GM18508 (cell line): ENCODE results near the gene CLDN9.
A peak's percentile ranks its signal among the peaks of the same experiment; 100 is the strongest.

Experiments used
- ATAC-seq: cut with Tn5 transposase; IDR thresholded peaks from one replicate; pipeline ENCODE4 v1.9.1; 2021; ENCODE audit warnings: moderate number of reproducible peaks; ENCODE audit not compliant: insufficient read depth, unreplicated experiment

Gene CLDN9, protein sequence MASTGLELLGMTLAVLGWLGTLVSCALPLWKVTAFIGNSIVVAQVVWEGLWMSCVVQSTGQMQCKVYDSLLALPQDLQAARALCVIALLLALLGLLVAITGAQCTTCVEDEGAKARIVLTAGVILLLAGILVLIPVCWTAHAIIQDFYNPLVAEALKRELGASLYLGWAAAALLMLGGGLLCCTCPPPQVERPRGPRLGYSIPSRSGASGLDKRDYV

DNA sequence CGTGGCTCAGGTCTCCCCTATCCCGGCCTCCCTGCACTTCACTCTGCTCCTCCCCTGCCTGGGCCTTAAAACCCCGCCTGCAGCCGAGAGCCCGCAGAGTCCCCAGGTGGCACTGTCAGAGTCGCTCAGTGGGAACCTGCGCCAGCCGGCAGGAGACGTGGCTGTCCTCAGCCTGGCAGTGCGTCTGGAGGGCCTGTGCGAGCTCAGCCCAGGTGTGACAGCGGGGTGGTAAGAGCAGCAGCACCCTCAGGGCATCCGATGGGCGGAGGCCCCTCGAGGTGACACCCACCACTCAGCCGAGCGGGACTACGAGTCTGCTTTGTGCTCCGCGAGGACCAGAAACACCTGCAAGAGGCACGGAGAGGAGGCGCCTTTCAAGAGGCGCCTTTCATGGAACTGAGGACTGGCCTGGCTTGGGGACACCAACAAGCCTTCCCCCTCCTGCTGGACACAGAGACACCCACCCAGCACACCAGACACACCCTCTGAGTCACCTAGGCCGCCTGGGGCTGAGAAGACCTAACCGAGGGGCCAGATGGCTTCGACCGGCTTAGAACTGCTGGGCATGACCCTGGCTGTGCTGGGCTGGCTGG is at the start of gene CLDN9:
Gene CLDN9 (plus strand): TSS at position 96 of the 593 bp plus-strand sequence. CDS start 440 bp downstream, at position 536.
- no peak for ATAC-seq

DNA sequence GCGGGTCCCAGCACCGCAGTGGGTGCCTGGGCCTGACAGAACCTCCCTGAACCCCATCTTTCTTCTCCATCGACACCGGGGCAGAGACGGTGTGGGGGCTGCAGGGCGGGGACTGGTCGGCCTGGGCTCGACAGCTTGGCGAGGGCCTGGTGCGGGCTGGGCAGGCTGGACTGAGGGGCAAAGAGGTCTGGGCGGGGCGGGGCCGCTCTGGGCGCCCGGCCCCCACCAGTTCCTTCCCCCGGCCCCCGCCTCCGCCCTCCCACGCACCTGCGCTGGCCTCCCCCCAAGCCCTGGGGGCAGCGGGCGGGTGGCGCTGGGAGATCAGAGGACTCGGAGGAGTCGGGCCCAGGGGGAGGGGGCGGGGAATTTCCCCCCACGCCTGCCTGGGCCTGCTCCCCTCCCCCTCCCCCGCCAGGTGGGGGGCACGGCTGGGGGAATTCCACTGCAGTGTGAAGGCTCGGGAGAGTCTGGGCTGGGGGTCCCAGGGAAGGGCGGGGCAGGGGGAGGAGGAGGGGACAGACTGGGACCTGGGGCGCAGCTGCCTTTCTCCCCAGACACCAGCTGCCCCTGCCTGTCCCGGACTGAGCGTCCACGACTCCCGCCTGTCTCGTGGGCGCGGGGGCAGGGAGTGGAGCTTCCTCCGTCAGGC is 49.5 kb upstream of the CLDN9 start:
- ATAC-seq = no peak

DNA sequence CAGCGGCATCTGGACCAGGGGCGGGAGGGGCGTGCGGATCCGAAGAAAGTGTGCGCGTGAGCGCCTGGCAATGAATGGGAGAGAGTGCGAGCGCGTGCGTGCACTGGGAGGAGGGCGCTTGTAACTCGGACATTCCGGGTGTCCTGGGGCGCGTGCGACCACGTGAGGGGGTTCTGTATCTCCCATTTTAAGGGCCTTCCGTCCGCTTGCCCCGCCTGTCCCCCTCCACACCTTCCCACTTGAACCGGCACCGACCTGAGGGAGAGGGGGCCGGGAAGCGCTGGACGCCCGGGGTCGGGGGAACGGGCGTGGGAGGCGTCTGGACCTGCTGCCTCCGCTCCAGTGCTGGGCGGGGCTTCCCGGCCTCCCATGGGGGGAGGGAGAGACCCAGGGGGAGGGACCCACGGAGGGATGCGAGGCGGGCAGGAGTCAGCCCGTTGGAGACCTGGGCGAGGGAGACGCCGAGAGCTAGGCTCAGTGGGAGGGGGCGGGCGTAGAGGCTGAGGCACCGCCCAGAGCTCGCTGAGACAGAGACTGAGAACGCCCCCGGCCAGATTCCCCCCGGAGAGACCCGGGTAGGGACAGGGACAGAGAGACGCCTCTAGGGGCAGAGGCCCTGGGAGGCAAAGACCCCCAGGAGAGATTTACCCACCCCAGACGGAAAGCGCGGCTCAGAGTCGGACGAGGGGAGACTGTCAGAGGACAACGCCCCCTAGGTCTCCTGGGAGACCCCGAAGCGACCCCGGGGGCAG is 48.8 kb upstream of the CLDN9 start, which contains the start of gene KREMEN2:
Gene KREMEN2 (plus strand): TSS at position 553 of the 752 bp plus-strand sequence. CDS start 246 bp downstream, outside the sequence.
- ATAC-seq = no peak

DNA sequence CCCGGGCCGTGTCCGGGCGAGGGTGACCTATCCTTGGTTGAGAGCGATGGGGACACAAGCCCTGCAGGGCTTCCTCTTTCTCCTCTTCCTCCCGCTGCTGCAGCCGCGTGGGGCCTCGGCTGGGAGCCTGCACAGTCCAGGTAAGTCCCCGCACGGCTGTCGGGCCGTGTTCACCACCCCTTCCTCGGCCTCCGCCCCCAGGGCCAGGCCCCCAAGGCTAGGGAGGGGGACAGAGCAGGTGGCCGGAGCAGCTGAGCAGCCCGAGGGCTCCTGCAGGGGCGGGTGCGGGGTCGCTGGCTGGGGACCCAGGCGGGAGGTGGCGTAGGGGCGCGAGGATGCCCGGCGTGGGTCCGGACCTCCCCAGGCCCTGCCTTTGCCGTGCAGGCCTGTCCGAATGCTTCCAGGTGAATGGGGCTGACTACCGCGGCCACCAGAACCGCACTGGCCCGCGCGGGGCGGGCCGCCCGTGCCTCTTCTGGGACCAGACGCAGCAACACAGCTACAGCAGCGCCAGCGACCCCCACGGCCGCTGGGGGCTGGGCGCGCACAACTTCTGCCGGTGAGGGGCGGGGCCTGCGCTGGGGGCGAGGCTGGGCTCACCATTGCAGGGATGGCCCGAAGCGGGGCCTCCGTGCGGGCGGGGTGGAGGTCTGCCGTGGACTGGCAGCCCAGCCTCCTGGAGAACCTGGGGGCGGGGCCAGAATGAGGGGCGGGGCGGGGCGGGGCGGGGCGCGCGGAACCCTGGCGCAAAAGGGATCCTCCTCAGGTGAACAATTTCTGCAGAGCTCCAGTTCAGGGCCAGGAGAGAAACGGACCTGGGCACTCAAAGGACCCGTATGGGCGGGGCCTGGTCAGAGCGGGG is 48.0 kb upstream of the CLDN9 start:
- ATAC-seq = no peak

DNA sequence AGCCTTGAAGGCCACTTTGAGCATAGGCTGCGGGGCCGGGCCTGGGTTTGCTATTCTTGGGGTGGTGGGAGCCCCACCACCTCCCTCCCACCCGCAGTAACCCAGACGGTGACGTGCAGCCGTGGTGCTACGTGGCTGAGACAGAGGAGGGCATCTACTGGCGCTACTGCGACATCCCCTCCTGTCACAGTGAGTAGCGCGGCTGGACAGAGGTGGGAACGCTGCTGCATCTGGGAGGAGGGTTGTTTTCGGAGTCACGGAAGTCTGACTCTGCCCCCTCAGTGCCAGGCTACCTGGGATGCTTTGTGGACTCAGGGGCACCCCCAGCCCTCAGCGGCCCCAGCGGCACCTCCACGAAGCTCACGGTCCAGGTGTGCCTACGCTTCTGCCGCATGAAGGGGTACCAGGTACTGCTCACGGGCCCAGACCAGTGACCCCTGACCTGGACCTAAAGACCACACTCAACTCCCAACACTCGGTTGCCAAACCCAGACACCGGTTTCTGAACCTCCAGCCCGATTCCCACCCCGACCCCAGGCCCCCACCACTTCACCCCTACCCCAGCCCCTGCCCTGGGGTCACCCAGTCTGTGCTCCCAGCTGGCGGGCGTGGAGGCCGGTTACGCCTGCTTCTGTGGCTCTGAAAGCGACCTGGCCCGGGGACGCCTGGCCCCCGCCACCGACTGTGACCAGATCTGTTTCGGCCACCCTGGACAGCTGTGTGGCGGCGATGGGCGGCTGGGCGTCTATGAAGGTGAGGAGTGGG is 46.5 kb upstream of the CLDN9 start:
- no peak for ATAC-seq

DNA sequence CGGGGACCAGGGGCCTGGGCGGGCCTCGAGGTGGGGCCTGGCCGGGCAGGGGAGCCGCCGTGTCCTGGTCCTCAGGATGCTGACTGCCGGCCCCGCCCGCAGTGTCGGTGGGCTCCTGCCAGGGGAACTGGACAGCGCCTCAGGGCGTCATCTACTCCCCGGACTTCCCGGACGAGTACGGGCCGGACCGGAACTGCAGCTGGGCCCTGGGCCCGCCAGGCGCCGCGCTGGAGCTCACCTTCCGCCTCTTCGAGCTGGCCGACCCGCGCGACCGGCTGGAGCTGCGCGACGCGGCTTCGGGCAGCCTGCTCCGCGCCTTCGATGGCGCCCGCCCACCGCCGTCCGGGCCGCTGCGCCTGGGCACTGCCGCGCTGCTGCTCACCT is 45.9 kb upstream of the CLDN9 start:
- ATAC-seq = no peak

DNA sequence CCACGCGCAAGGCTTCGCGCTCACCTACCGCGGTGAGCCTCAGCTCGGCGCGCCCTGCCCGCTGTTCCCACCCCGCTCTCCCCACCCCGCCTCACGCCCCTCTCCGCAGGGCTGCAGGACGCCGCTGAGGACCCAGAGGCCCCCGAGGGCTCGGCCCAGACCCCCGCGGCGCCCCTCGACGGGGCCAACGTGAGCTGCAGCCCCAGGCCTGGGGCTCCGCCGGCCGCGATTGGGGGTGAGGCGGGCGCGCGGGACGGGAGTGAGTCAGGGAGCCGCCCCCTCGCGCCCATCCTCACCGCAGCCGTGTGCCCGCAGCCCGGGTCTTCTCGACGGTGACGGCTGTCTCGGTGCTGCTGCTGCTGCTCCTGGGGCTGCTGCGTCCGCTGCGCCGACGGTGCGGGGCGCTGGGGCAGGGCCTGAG is 45.5 kb upstream of the CLDN9 start:
- no peak for ATAC-seq

DNA sequence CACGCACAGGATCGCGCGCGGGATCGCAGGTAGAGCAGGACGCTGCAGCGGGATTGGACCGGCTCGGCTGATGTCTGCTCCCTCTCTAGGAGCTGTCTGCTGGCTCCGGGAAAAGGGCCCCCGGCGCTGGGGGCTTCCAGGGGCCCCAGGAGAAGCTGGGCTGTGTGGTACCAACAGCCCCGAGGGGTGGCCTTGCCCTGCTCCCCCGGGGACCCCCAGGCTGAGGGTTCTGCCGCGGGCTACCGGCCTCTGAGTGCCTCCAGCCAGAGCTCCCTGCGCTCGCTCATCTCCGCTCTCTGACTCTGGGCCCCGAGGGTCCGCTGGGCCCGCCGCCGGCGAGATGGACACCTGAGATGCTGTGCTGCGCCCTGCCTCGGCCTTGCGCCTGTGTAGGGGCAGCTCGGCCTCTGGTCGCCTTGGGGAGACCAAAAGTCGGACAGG is 45.0 kb upstream of the CLDN9 start:
- ATAC-seq = no peak

DNA sequence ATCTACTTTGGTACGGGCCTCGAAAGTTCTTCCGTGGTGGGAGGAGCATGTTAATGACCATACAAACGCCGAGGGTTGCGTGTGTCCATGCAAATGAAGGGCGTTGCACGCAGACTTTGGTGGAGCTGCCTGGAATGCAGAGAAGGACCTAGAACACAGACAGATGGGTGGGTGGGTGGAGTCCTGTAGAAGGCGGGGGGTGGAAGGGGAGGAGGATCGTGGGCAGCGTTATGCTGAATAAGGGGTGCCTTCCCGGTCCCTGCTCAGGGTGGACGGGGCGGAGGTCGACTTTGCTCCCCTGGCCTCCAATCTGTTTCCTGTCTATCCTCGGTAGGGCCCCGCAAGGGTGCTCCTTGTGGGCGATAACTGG is 44.4 kb upstream of the CLDN9 start:
- ATAC-seq = no peak

DNA sequence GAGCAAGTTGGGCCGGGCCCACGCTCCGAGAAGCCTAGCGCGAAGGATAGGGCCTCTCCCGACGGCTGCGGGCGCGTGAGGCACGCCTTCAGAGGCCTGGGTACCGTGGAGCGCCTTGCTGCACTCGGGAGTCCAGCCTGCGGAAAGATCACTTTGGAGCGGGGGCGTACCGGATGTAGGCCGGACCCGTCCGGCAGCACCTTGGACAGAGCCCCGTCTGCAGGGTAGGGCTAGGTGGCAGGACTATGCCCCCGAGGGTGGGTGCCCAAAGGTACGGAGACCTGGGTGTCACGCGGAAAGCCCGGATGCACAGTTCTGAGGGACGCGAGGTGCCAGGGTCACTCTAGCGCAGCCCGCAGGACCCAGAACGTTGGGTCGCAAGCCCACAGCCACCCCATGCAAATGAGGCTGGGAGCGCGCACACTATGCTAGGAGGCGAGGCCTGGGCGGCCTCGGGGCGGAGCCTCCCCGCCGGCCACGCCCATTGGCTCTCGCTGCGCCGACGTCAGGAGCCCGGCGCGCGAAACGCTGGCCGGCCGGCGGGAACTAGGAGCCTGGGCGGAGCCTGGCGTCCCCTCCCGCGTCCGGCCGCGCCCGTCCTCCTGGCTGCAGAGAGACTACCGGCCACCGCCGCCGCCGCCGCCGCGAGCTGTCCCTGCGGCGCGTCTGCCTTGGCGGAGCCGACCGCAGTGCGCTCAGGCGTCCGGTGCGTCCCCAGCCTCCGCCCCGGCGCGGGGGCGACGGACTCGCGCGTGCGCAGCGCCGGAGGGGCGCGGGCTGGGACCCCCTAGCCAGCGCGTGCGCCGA is 43.8 kb upstream of the CLDN9 start, which contains the start of gene PAQR4:
Gene PAQR4 (plus strand): TSS at position 611 of the 807 bp plus-strand sequence. CDS start 327 bp downstream, outside the sequence.
- peak; percentile 35 for ATAC-seq

DNA sequence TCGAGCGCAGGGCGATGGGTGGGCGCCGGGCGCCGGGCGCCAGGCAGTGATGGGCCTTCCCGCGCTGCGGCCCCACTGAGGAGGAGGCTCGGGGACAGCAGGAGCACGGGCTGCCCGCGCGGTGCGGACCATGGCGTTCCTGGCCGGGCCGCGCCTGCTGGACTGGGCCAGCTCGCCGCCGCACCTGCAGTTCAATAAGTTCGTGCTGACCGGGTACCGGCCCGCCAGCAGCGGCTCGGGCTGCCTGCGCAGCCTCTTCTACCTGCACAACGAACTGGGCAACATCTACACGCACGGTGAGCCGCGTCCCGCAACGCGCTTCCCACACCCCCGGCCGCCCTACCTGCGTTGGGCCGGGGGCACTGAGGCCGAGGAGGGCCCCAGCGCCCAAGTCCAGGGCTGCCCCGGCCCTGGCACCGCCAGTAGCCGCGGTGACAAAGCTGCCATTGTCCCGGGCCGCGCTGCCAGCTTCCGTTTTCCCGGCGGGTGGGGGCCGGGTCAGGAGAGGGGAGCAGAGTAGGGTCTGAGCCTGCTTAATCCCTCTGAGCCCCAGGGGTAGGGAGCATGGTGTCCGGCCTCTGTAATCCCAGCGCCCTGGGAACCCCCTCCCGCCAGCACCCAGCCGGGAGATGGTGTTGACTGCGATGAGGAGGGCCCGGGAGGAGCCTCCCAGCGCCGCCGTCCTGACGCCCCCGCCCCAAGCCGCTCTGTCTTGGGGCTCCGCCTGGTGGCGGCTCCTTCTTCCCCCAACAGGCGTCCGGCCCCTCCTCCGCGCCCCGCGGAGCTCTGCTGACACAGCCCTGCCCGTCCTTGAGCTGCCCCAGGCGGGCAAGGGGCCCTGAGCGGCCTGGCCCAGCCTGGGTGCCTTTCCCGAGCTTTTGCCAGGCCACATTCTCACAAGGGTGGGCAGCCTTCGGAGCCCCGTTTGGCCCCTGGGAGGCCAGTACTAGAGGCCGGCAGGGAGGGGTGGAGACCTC is 42.9 kb upstream of the CLDN9 start:
- ATAC-seq = no peak

DNA sequence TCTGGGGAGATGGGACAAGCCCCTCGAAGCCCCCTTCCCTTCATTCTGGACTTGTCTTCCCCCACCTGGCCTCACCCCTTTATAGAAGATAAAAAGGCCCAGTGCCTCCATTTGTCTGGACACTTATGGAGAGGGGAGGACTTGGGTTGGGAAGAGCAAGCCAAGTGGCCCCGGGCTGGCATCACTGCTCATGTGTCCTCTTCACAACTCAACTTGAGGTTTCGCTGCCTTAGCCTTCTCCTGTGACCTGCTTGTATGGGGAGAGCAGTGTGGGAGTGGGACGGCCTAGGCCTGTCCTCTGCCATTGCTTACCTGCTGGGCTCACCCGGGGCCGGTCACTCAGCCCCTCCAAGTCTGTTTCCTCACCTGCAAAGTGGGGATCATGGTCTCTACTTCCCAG is 42.2 kb upstream of the CLDN9 start:
- no peak for ATAC-seq

DNA sequence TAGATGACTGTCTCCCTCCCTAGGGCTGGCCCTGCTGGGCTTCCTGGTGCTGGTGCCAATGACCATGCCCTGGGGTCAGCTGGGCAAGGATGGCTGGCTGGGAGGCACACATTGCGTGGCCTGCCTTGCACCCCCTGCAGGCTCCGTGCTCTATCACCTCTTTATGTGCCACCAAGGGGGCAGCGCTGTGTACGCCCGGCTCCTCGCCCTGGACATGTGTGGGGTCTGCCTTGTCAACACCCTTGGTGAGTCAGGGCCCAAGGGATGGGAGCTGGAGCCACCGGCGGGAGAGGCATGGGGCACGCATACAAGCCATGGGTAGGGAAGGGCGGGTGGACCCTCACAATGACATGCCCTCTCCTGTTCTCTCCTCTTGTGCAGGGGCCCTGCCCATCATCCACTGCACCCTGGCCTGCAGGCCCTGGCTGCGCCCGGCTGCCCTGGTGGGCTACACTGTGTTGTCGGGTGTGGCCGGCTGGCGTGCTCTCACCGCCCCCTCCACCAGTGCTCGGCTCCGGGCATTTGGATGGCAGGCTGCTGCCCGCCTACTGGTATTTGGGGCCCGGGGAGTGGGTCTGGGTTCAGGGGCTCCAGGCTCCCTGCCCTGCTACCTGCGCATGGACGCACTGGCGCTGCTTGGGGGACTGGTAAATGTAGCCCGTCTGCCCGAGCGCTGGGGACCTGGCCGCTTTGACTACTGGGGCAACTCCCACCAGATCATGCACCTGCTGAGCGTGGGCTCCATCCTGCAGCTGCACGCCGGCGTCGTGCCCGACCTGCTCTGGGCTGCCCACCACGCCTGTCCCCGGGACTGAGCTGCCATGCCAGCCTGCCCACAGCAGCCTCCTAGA is 41.4 kb upstream of the CLDN9 start:
- no peak for ATAC-seq

DNA sequence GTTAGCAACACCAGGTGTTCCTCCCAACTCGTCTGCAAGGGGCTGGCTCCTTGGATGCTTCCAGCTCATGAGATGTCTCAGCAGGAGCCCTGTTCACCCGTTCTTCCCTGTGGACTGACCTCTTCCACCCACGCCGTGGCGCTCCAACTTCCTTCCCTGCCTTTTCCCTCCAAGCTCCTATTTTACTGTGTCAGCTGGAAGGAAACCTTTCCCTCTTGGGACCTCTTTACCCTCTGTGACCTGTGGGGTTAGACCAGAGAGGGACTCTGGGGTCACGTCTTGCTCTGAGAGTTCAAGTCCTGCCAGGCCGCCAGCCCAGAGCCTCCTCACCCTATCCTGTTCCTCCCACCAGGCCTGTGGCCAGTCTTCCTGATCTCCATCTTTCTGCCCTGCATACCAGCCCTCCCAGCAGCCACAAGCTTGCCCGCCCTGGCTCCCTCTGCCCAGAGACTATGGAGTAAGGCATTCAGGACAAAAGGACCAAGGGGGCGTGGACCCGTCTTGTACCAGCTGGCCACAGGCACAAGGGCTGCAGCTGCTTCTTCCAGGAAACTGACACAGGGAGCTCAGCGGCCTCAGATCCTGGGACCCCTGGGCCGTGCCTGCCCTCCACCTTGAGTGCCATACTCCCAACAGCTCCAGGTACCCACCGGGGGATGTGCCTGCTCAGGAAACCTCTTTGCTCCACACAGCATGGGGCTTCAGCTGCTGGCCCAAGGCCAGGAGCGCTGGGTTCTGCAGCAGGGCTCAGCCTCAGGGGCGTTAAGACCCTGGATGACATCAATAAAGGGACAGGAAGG is 40.5 kb upstream of the CLDN9 start:
- ATAC-seq = no peak

DNA sequence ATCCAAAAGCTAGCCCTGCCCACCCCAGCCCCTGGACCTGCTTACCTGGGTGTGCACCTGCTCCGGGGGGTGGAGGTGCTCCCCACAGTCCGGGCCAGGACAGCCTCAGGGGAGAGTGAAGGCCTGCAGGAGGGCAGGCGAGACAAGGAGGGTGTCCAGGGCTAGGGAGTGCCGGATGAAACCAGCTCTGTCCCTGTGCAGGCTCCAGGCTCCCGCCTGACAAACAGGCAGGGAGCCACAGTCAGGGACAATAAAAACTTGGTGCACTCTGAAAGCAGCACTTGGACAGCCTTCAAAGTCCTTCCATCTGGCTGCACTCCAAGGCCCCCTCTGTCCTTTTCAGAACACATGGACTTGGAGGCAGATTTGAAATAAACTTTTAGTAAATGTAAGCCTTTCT is 39.6 kb upstream of the CLDN9 start:
- ATAC-seq = no peak
